ENCODE results near the gene RHNO1.

DNA sequence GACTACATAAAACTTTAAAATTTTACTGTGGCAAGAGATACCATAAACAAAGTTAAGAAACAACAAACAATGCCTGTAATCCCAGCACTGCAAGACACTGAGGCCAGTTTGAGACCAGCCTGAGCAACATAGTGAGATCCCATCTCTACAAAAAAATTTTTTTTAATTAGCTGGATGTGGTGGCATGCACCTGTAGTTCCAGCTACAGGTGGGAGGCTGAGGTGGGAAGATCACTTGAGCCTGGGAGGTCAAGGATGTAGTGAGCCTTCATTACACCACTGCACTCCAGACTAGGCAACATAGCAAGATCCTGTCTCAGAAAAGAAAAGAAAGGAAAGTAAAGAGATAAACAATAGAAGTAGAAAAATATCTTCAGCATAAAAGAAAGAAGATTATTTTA is 16.9 kb upstream of the RHNO1 start:
- no peak for TF ChIP-seq CTCF (IDR thresholded peaks at IDR 0.05; ENCODE audit: poor library complexity, severe bottlenecking)
- no peak for TF ChIP-seq TAF1 (IDR thresholded peaks at IDR 0.05; ENCODE audit: low read depth)
- no peak for TF ChIP-seq EZH2 (IDR thresholded peaks at IDR 0.05; ENCODE audit: borderline replicate concordance, insufficient read depth, low read length, poor library complexity, severe bottlenecking)
- TF ChIP-seq SMC3 (conservative IDR thresholded peaks at IDR 0.05; ENCODE audit: poor library complexity): no peak
- TF ChIP-seq EP300 (conservative IDR thresholded peaks at IDR 0.05; ENCODE audit: poor library complexity, severe bottlenecking): no peak
- no peak for TF ChIP-seq POLR2AphosphoS5 (IDR thresholded peaks at IDR 0.05)
- TF ChIP-seq MXI1 (conservative IDR thresholded peaks at IDR 0.05; ENCODE audit: poor library complexity, severe bottlenecking): no peak
